Naive B cell (primary cell): ENCODE measurements around the gene SENP8. TPM values are rescaled to one million over a fixed set of nuclear protein-coding genes. Genes with fewer than 3 reads are reported as not detected.

Experiments
- ATAC-seq, 2 donors: fragments of 150-1000 bp; cut with Tn5 transposase; 2 replicates each; pipeline ENCODE4 v1.10.0; 2021; ENCODE audit warnings: low read depth in 2 of 2, mild to moderate bottlenecking in 2 of 2, moderate library complexity in 2 of 2
- DNase-seq: peaks from one replicate; pipeline ENCODE4 v3.0.0; 2022
- H3K27ac Mint-ChIP-seq, 6 donors: one replicate each; pipeline ENCODE4 v1.8.0; 2020 to 2022; ENCODE audit warnings: mild to moderate bottlenecking in 6 of 6, mixed read lengths in 6 of 6, moderate library complexity in 5 of 6, inconsistent platforms in 2 of 6
- H3K27me3 Mint-ChIP-seq, 3 donors: one replicate each; pipeline ENCODE4 v1.8.0; 2021 to 2022; ENCODE audit warnings: mixed read lengths in 3 of 3, mild to moderate bottlenecking in 1 of 3
- H3K36me3 Mint-ChIP-seq, 2 donors: one replicate each; pipeline ENCODE4 v1.8.0; 2020 to 2022; ENCODE audit warnings: mixed read lengths in 2 of 2, inconsistent platforms in 1 of 2, mild to moderate bottlenecking in 1 of 2
- H3K4me1 Mint-ChIP-seq, 3 donors: one replicate each; pipeline ENCODE4 v1.8.0; 2020 to 2022; ENCODE audit warnings: mixed read lengths in 3 of 3, inconsistent platforms in 1 of 3, mild to moderate bottlenecking in 1 of 3, moderate library complexity in 1 of 3
- H3K4me3 Mint-ChIP-seq, 8 donors: one replicate each; pipeline ENCODE4 v1.8.0; 2020 to 2022; ENCODE audit warnings: mild to moderate bottlenecking in 8 of 8, mixed read lengths in 8 of 8, moderate library complexity in 8 of 8, inconsistent platforms in 2 of 8
- H3K9me3 Mint-ChIP-seq, 7 donors: one replicate each; pipeline ENCODE4 v1.8.0; 2020 to 2022; ENCODE audit warnings: mixed read lengths in 7 of 7, mild to moderate bottlenecking in 5 of 7, inconsistent platforms in 2 of 7, moderate library complexity in 1 of 7
- polyA plus RNA-seq, 6 donors: library from polyadenylated mRNA; unstranded; fragments of 300-500 nt; fragmentation: Illumina TruSeq; gene quantifications; one replicate each; pipeline ENCODE4 v1.2.3, GENCODE V29; 2021; ENCODE audit warnings: low read depth in 6 of 6

The SENP8 gene
- polyA plus RNA-seq, 6 donors from 2014 or later: 0.41 to 0.84 (median 0.60) TPM; not detected in 1

- no peak for ATAC-seq
- peaks cover 0 to 14% (median 0%) of the 10 kb centered on the region in 3 donors for H3K27me3 Mint-ChIP-seq
- no peak for DNase-seq
- peaks cover 4 to 6% (median 6%) of the 10 kb centered on the region in 3 donors for H3K4me1 Mint-ChIP-seq
- no peak overlapping the region for H3K27ac Mint-ChIP-seq
- H3K36me3 Mint-ChIP-seq: no peaks in the 10 kb centered on the region
- H3K4me3 Mint-ChIP-seq: no peak overlapping the region
- no peaks in the 10 kb centered on the region for H3K9me3 Mint-ChIP-seq
Measured at GRCh38 chr15:72153269-72154000, 35.2 kb downstream of the SENP8 start.

GRCh38 chr15:72154316-72154715 lies 36.1 kb downstream of the SENP8 start:
- Mint-ChIP-seq H3K4me1 (peaks cover 4 to 6% (median 6%) of the 10 kb centered on the region in 3 donors), H3K9me3 (no peaks in the 10 kb centered on the region), H3K27ac (no peak overlapping the region), H3K36me3 (no peaks in the 10 kb centered on the region), H3K4me3 (no peak overlapping the region), H3K27me3 (peaks cover 0 to 14% (median 5%) of the 10 kb centered on the region in 3 donors)
- DNase-seq (no peak), ATAC-seq (no peak)

- Mint-ChIP-seq H3K36me3 (no peaks in the 10 kb centered on the region), H3K27ac (no peak overlapping the region), H3K4me1 (peaks cover 4 to 6% (median 6%) of the 10 kb centered on the region in 3 donors), H3K9me3 (no peaks in the 10 kb centered on the region), H3K27me3 (peaks cover 0 to 14% (median 5%) of the 10 kb centered on the region in 3 donors), H3K4me3 (peak overlapping the region in 6 of 8 donors; percentile 72 to 94 (median 80))
- ATAC-seq (no peak), DNase-seq (no peak)
Measured at GRCh38 chr15:72155003-72155621, 36.9 kb downstream of the SENP8 start.

- peaks cover 0 to 9% (median 5%) of the 10 kb centered on the region in 3 donors for H3K27me3 Mint-ChIP-seq
- ATAC-seq (peak; percentile 75 to 86), DNase-seq (peak; percentile 72)
- no peaks in the 10 kb centered on the region for H3K36me3 Mint-ChIP-seq
- H3K4me1 Mint-ChIP-seq: peaks cover 4 to 6% (median 6%) of the 10 kb centered on the region in 3 donors
- peak overlapping the region in 2 of 6 donors; percentile 35 to 70 for H3K27ac Mint-ChIP-seq
- H3K9me3 Mint-ChIP-seq: no peaks in the 10 kb centered on the region
- H3K4me3 Mint-ChIP-seq: peak overlapping the region; percentile 28 to 94 (median 80)
Measured at GRCh38 chr15:72155635-72156616, 37.7 kb downstream of the SENP8 start.

- Mint-ChIP-seq H3K4me1 (peaks cover 4 to 6% (median 6%) of the 10 kb centered on the region in 3 donors), H3K9me3 (no peaks in the 10 kb centered on the region), H3K36me3 (no peaks in the 10 kb centered on the region), H3K4me3 (peak overlapping the region in 2 of 8 donors; percentile 35 to 40), H3K27me3 (peaks cover 0 to 8% (median 5%) of the 10 kb centered on the region in 3 donors), H3K27ac (no peak overlapping the region)
- DNase-seq (no peak), ATAC-seq (no peak)
Measured at GRCh38 chr15:72156928-72157327, 38.7 kb downstream of the SENP8 start.

- Mint-ChIP-seq H3K4me1 (peaks cover under 1 to 2% (median 2%) of the 10 kb centered on the region in 3 donors), H3K27ac (no peak overlapping the region), H3K27me3 (peaks cover 0 to 5% (median 2%) of the 10 kb centered on the region in 3 donors), H3K9me3 (no peaks in the 10 kb centered on the region), H3K4me3 (no peak overlapping the region), H3K36me3 (no peaks in the 10 kb centered on the region)
- no peak for DNase-seq
- ATAC-seq: no peak
Measured at GRCh38 chr15:72160696-72161245, 42.6 kb downstream of the SENP8 start.

- DNase-seq (no peak), ATAC-seq (no peak)
- no peaks in the 10 kb centered on the region for H3K36me3 Mint-ChIP-seq
- H3K27ac Mint-ChIP-seq: peak overlapping the region in 1 of 6 donors; percentile 1
- H3K4me1 Mint-ChIP-seq: no peaks in the 10 kb centered on the region
- H3K4me3 Mint-ChIP-seq: no peak overlapping the region
- peaks cover 4 to 10% (median 5%) of the 10 kb centered on the region in 3 donors for H3K27me3 Mint-ChIP-seq
- no peaks in the 10 kb centered on the region for H3K9me3 Mint-ChIP-seq
Measured at GRCh38 chr15:72161361-72162132, 43.3 kb downstream of the SENP8 start.

- H3K27me3 Mint-ChIP-seq: peaks cover 9 to 15% (median 11%) of the 10 kb centered on the region in 3 donors
- H3K27ac Mint-ChIP-seq: no peak overlapping the region
- no peaks in the 10 kb centered on the region for H3K4me1 Mint-ChIP-seq
- DNase-seq (no peak), ATAC-seq (no peak)
- no peak overlapping the region for H3K4me3 Mint-ChIP-seq
- no peaks in the 10 kb centered on the region for H3K9me3 Mint-ChIP-seq
- H3K36me3 Mint-ChIP-seq: no peaks in the 10 kb centered on the region
Measured at GRCh38 chr15:72162569-72162968, 44.4 kb downstream of the SENP8 start.

GRCh38 chr15:72163719-72164118 lies 45.5 kb downstream of the SENP8 start:
- no peak for ATAC-seq
- no peaks in the 10 kb centered on the region for H3K36me3 Mint-ChIP-seq
- H3K9me3 Mint-ChIP-seq: no peaks in the 10 kb centered on the region
- peaks cover 11 to 24% (median 15%) of the 10 kb centered on the region in 3 donors for H3K27me3 Mint-ChIP-seq
- H3K4me1 Mint-ChIP-seq: no peaks in the 10 kb centered on the region
- DNase-seq: no peak
- H3K27ac Mint-ChIP-seq: no peak overlapping the region
- H3K4me3 Mint-ChIP-seq: no peak overlapping the region

- Mint-ChIP-seq H3K27me3 (peaks cover 6 to 32% (median 23%) of the 10 kb centered on the region in 3 donors), H3K27ac (no peak overlapping the region)
- ATAC-seq: no peak
Measured at GRCh38 chr15:72166716-72167417, 48.7 kb downstream of the SENP8 start.

GRCh38 chr15:72167445-72167844 lies 49.2 kb downstream of the SENP8 start:
- H3K4me3 Mint-ChIP-seq: no peak overlapping the region
- H3K4me1 Mint-ChIP-seq: no peaks in the 10 kb centered on the region
- DNase-seq: no peak
- H3K27ac Mint-ChIP-seq: no peak overlapping the region
- H3K27me3 Mint-ChIP-seq: peaks cover 6 to 32% (median 23%) of the 10 kb centered on the region in 3 donors
- H3K9me3 Mint-ChIP-seq: no peaks in the 10 kb centered on the region
- no peak for ATAC-seq
- H3K36me3 Mint-ChIP-seq: no peaks in the 10 kb centered on the region

More at GRCh38 chr15:72166716-72167417, 48.7 kb downstream of the SENP8 start:
- no peak overlapping the region for H3K4me3 Mint-ChIP-seq
- no peaks in the 10 kb centered on the region for H3K9me3 Mint-ChIP-seq
- H3K36me3 Mint-ChIP-seq: no peaks in the 10 kb centered on the region
- no peak for DNase-seq
- H3K4me1 Mint-ChIP-seq: no peaks in the 10 kb centered on the region
